Keratinocyte (primary cell): ENCODE measurements around the gene LIN28B.

ENCODE experiments used
- EZH2 ChIP-seq: IDR thresholded peaks from one replicate; pipeline ENCODE4 v1.6.1; 2012; ENCODE audit warnings: inconsistent platforms, mild to moderate bottlenecking, low read length, moderate library complexity
- TF ChIP-seq, protein P1 (sequence below), 3 experiments: IDR thresholded peaks in 1 of 3; conservative IDR thresholded peaks in 1 of 3; optimal IDR thresholded peaks in 1 of 3; 2 replicates in 2 of 3; 3 replicates in 1 of 3; pipeline versions ENCODE3 to v1.5.1; 2011; ENCODE audit warnings: low read length in 3 of 3, mild to moderate bottlenecking in 3 of 3, moderate library complexity in 2 of 3, control low read depth in 1 of 3, inconsistent platforms in 1 of 3; ENCODE audit not compliant: insufficient read depth in 2 of 3; ENCODE audit errors: extremely low read depth in 1 of 3

DNA sequence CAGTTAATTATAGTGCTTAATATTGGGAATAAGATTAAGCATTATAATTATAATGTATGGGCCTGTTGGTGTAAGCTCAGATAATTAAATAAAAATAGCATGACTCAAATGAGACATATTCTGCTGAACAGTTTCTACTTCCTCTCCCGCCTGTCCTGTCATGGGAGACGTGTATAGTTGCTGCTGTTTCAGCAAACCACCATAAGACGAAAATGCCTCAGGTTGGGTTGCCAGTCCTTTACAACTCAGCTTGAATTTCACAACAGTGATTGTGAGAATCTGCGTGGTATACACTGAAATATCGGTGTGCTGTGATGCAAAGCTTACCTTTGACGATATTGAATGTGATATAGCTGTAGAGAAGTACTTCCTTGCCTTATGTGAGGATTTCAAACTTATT lies 123.4 kb downstream of the LIN28B start:
- TF ChIP-seq, protein P1, sequence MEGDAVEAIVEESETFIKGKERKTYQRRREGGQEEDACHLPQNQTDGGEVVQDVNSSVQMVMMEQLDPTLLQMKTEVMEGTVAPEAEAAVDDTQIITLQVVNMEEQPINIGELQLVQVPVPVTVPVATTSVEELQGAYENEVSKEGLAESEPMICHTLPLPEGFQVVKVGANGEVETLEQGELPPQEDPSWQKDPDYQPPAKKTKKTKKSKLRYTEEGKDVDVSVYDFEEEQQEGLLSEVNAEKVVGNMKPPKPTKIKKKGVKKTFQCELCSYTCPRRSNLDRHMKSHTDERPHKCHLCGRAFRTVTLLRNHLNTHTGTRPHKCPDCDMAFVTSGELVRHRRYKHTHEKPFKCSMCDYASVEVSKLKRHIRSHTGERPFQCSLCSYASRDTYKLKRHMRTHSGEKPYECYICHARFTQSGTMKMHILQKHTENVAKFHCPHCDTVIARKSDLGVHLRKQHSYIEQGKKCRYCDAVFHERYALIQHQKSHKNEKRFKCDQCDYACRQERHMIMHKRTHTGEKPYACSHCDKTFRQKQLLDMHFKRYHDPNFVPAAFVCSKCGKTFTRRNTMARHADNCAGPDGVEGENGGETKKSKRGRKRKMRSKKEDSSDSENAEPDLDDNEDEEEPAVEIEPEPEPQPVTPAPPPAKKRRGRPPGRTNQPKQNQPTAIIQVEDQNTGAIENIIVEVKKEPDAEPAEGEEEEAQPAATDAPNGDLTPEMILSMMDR (optimal IDR thresholded peaks at IDR 0.05 in 1 of 3, IDR thresholded peaks at IDR 0.05 in 1 of 3, conservative IDR thresholded peaks at IDR 0.05 in 1 of 3; ENCODE audit: extremely low read depth in 1 of 3, insufficient read depth in 2 of 3, low read length in 3 of 3), result no peak
- TF ChIP-seq EZH2, result no peak
